Liver (tissue), 3 donors: ENCODE data around the gene ZNF740.

Experiments
- ATF3 ChIP-seq: IDR thresholded peaks from 2 replicates; pipeline ENCODE4 v1.6.1; 2016; ENCODE audit warnings: antibody characterized with exemption
- CTCF ChIP-seq: fragments of 150-350 bp; IDR thresholded peaks from 2 replicates; pipeline ENCODE4 v1.5.1; 2017; ENCODE audit warnings: improper control_type of control experiment, low read depth, low read length; ENCODE audit not compliant: missing input control
- FOXA1 ChIP-seq: IDR thresholded peaks from 2 replicates; pipeline ENCODE4 v1.6.1; 2016; ENCODE audit warnings: antibody characterized with exemption
- GABPA ChIP-seq, 2 donors: IDR thresholded peaks in 1 of 2; conservative IDR thresholded peaks in 1 of 2; 2 replicates each; pipeline ENCODE4 v1.6.1; 2016; ENCODE audit warnings: antibody characterized with exemption in 2 of 2, mild to moderate bottlenecking in 1 of 2, moderate library complexity in 1 of 2
- MAX ChIP-seq: IDR thresholded peaks from 2 replicates; pipeline ENCODE4 v1.6.1; 2016; ENCODE audit warnings: antibody characterized with exemption
- REST ChIP-seq: IDR thresholded peaks from 2 replicates; pipeline ENCODE4 v1.6.1; 2016; ENCODE audit warnings: antibody characterized with exemption, mild to moderate bottlenecking
- TAF1 ChIP-seq: conservative IDR thresholded peaks from 2 replicates; pipeline ENCODE4 v1.6.1; 2016; ENCODE audit warnings: antibody characterized with exemption, mild to moderate bottlenecking
- YY1 ChIP-seq: IDR thresholded peaks from 2 replicates; pipeline ENCODE4 v1.6.1; 2016; ENCODE audit warnings: antibody characterized with exemption, mild to moderate bottlenecking
- donor health status: healthy.
- donor health status: healthy.

- TF ChIP-seq MAX (no peak), CTCF (no peak), FOXA1 (no peak), YY1 (no peak), TAF1 (no peak), ATF3 (no peak), REST (no peak), GABPA (IDR thresholded peaks at IDR 0.05 in 1 of 2, conservative IDR thresholded peaks at IDR 0.05 in 1 of 2) (no peak)
Measured at GRCh38 chr12:53199700-53200099, 19.2 kb downstream of the ZNF740 start.
